WERI-Rb-1 (cell line): ENCODE results near the gene MUC5B.
"Not testable (repeated sequence)": the region's sequence is repeated elsewhere in the genome, so short reads cannot be mapped to it uniquely, and the experiment has no call there.

Source experiments
- DNase-seq: peaks from one replicate; pipeline ENCODE4 v3.0.0-alpha.2; 2020
- H3K27ac ChIP-seq: fragments of 250-450 bp; sonication (Bioruptor Pico); 2 replicates; pipeline ENCODE4 v1.5.1; 2020; ENCODE audit warnings: mild to moderate bottlenecking, moderate library complexity
- H3K27me3 ChIP-seq: fragments of 250-450 bp; sonication (Bioruptor Pico); 2 replicates; pipeline ENCODE4 v1.5.1; 2021; ENCODE audit warnings: mild to moderate bottlenecking, low read depth, moderate library complexity; ENCODE audit not compliant: insufficient read depth, severe bottlenecking
- H3K36me3 ChIP-seq: fragments of 250-450 bp; sonication (Bioruptor Pico); 2 replicates; pipeline ENCODE4 v1.5.1; 2020; ENCODE audit warnings: mild to moderate bottlenecking, moderate library complexity
- H3K4me3 ChIP-seq: 2 replicates; pipeline ENCODE4 v1.5.1; 2011; ENCODE audit warnings: low read depth, mild to moderate bottlenecking, control low read depth, low read length
- H3K9me3 ChIP-seq: fragments of 250-450 bp; sonication (Bioruptor Pico); 2 replicates; pipeline ENCODE4 v1.5.1; 2021; ENCODE audit warnings: mild to moderate bottlenecking, moderate library complexity; ENCODE audit not compliant: severe bottlenecking
- TF ChIP-seq, protein P1 (sequence below): IDR thresholded peaks from 2 replicates; pipeline ENCODE4 v1.5.1; 2011; ENCODE audit warnings: low read depth, mild to moderate bottlenecking, control low read depth, inconsistent platforms, low read length

MUC5B gene, protein sequence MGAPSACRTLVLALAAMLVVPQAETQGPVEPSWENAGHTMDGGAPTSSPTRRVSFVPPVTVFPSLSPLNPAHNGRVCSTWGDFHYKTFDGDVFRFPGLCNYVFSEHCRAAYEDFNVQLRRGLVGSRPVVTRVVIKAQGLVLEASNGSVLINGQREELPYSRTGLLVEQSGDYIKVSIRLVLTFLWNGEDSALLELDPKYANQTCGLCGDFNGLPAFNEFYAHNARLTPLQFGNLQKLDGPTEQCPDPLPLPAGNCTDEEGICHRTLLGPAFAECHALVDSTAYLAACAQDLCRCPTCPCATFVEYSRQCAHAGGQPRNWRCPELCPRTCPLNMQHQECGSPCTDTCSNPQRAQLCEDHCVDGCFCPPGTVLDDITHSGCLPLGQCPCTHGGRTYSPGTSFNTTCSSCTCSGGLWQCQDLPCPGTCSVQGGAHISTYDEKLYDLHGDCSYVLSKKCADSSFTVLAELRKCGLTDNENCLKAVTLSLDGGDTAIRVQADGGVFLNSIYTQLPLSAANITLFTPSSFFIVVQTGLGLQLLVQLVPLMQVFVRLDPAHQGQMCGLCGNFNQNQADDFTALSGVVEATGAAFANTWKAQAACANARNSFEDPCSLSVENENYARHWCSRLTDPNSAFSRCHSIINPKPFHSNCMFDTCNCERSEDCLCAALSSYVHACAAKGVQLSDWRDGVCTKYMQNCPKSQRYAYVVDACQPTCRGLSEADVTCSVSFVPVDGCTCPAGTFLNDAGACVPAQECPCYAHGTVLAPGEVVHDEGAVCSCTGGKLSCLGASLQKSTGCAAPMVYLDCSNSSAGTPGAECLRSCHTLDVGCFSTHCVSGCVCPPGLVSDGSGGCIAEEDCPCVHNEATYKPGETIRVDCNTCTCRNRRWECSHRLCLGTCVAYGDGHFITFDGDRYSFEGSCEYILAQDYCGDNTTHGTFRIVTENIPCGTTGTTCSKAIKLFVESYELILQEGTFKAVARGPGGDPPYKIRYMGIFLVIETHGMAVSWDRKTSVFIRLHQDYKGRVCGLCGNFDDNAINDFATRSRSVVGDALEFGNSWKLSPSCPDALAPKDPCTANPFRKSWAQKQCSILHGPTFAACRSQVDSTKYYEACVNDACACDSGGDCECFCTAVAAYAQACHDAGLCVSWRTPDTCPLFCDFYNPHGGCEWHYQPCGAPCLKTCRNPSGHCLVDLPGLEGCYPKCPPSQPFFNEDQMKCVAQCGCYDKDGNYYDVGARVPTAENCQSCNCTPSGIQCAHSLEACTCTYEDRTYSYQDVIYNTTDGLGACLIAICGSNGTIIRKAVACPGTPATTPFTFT (N-terminal part only)

DNA sequence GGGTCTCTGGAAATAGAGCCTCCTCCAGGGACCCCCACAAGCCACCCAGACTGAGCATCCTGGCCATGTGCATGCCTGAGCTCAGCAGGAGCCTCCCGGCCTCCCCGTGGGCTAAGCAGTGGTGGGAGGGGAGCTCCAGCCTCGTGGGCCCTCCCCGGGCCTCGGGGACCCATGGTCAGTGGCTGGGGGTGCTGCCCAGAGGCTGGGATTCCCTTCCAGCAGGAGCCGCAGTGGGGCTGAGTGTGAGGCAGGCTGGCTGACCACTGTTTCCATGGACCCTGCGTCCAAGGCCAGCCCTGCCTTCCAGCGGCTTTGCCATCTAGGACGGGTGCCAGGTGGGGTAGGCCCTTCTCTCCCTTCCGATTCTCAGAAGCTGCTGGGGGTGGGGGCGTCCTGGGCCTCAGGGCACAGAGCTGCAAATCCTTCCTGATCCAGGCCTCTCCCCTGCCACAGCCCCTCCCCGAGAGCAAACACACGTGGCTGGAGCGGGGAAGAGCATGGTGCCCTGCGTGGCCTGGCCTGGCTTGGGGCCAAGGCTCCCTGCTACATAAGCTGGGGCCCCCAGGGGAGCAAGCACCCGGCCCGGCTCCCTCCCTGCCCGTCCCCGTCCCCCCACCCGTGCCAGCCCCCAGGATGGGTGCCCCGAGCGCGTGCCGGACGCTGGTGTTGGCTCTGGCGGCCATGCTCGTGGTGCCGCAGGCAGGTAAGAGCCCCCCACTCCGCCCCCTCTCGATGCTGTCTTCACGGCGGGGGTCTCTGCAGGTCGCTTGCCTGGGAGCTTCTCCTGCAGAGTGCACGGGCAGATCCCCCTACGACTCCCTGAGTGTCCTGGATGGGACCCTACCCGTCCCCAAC lies at the start of gene MUC5B:
MUC5B (plus strand) TSS at position 576 of the 855 bp plus-strand sequence; CDS start at position 634, 58 bp downstream.
- Histone ChIP-seq H3K27me3 (no peaks in the 10 kb centered on the region), H3K4me3 (no peak within 1 kb of the TSS), H3K36me3 (no peaks in the 10 kb centered on the region)

DNA sequence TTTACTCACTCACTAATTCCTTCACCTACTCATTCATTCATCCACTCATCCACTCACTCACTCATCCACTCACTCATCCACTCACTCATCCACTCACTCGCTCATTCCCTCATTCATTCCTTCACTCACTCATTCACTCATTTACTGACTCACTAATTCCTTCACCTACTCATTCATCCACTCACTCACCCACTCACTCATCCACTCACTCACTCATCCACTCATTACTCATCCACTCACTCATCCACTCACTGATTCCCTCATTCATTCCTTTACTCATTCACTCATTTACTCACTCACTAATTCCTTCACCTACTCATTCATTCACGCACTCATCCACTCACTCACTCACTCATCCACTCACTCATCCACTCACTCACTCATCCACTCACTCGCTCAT lies 49.5 kb upstream of the MUC5B start:
- H3K27ac ChIP-seq, DNase-seq, H3K36me3 ChIP-seq, H3K27me3 ChIP-seq, H3K4me3 ChIP-seq, H3K9me3 ChIP-seq: not testable (repeated sequence)

More for the DNA sequence above, at the start of gene MUC5B:
- peak; percentile 59 for DNase-seq
- Histone ChIP-seq H3K9me3 (no peaks in the 10 kb centered on the region), H3K27ac (peak within 1 kb of the TSS; percentile 31)
- TF ChIP-seq, protein P1, sequence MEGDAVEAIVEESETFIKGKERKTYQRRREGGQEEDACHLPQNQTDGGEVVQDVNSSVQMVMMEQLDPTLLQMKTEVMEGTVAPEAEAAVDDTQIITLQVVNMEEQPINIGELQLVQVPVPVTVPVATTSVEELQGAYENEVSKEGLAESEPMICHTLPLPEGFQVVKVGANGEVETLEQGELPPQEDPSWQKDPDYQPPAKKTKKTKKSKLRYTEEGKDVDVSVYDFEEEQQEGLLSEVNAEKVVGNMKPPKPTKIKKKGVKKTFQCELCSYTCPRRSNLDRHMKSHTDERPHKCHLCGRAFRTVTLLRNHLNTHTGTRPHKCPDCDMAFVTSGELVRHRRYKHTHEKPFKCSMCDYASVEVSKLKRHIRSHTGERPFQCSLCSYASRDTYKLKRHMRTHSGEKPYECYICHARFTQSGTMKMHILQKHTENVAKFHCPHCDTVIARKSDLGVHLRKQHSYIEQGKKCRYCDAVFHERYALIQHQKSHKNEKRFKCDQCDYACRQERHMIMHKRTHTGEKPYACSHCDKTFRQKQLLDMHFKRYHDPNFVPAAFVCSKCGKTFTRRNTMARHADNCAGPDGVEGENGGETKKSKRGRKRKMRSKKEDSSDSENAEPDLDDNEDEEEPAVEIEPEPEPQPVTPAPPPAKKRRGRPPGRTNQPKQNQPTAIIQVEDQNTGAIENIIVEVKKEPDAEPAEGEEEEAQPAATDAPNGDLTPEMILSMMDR: no peak

DNA sequence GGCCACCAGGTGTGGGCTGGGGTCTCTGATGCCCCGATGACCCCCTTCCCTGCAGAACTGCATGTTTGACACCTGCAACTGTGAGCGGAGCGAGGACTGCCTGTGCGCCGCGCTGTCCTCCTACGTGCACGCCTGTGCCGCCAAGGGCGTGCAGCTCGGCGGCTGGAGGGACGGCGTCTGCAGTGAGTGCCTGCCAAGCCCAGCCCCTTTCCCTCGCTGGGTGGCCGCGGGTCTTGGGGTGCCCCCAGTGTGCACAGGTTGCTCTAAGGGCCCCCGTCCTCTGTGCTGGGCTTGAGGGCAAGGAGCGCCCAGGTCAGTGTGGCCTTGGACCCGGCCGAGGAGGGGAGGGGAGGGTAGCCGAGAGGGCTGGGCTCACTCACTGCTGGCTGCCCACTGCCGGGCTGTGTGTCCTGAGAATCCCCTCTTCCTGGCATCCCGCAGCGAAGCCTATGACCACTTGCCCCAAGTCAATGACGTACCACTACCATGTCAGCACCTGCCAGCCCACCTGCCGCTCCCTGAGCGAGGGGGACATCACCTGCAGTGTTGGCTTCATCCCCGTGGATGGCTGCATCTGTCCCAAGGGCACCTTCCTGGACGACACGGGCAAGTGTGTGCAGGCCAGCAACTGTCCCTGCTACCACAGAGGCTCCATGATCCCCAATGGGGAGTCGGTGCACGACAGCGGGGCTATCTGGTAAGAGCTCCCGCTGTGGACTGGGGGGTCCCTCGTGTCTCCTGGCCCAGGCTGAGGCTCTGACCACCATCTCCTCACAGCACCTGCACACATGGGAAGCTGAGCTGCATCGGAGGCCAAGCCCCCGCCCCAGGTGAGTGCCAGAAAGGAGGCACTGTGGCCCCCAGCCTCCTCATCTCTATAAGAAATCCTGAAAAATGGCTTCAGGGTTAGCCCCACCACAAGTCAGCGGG lies 48.2 kb upstream of the MUC5B start:
- no peak overlapping the region for H3K4me3 ChIP-seq
- H3K36me3 ChIP-seq: no peaks in the 10 kb centered on the region
- no peak overlapping the region for H3K27ac ChIP-seq
- no peak for DNase-seq
- no peaks in the 10 kb centered on the region for H3K27me3 ChIP-seq
- TF ChIP-seq, protein P1: no peak
- no peaks in the 10 kb centered on the region for H3K9me3 ChIP-seq

DNA sequence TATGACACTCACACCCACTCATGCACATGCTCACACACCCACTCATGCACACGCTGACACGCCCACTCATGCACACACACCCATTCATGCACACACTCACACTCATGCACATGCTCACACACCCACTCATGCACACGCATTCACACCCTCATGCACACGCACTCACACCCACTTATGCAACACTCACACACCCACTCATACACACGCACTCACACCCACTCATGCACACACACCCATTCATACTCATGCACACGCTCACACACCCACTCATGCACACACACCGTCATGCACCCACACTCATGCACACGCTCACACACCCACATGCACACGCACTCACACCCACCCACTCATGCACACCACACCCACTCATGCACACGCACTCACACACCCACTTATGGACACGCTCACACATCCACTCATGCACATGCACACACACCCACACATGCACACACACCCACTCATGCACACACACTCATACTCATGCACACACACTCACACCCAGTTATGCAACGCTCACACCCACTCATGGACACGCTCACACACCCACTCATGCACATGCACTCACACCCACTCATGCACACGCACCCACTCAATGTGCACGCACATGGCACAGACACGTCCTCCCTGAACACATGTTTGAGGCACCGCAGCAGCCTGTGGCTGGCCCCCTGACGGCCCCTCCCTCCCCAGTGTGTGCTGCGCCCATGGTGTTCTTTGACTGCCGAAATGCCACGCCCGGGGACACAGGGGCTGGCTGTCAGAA lies 47.2 kb upstream of the MUC5B start:
- Histone ChIP-seq H3K9me3 (no peaks in the 10 kb centered on the region), H3K27me3 (peaks cover 7% of the 10 kb centered on the region), H3K36me3 (no peaks in the 10 kb centered on the region), H3K4me3 (no peak overlapping the region), H3K27ac (no peak overlapping the region)
- TF ChIP-seq, protein P1: no peak
- no peak for DNase-seq
